ENCODE measurements around the gene ARPC1A. TPM values are rescaled to one million over a fixed set of nuclear protein-coding genes. Genes with fewer than 3 reads are reported as not detected.
"Not testable (repeated sequence)": the region's sequence is repeated elsewhere in the genome, so short reads cannot be mapped to it uniquely, and the experiment has no call there.

Gene ARPC1A
- polyA plus RNA-seq, 4 donors, result 105 to 116 (median 107) TPM

DNA sequence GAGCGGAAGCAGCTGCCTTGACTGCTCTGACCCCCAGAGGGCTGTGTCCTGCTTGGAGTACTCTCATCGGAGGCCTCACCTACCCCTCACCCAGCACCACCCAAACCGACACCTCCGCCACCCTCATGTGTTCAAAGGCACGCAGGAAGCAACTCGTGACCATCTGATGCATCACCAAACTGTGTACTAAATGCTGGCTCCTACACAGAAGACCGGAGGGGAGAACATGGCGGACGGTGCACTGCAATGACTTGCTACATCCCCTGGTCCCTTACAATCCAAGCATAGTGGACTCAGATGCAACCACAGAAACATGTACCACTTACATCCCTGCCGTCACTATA lies 79.3 kb downstream of the ARPC1A start:
- DNase-seq (ENCODE audit: low read depth in 4 of 4, low spot score in 2 of 4), result no peak

DNA sequence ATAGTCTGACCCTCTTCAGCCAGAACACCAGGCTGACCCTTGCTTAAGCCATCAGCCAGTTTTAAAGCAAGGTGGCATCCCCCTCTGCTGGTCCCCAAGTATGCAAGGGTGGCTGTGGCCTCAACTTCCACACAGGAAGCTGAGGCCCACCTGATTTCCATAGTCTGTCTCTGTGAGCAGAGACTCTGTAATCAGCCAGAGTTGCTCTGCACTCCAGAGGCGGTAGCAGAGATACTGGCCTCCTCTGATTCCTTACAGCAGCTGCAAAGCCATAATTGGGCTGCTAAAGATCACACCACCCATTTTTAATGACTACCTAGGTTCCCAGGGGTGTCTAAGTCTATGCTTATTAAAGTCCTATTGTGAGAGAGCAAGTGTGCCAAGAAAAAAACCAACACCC lies 80.9 kb downstream of the ARPC1A start:
- DNase-seq (ENCODE audit: low read depth in 4 of 4, low spot score in 2 of 4), result no peak

GRCh38 chr7:99407872-99408378 lies 82.2 kb downstream of the ARPC1A start:
- DNase-seq (ENCODE audit: low read depth in 4 of 4, low spot score in 2 of 4), result no peak

DNA sequence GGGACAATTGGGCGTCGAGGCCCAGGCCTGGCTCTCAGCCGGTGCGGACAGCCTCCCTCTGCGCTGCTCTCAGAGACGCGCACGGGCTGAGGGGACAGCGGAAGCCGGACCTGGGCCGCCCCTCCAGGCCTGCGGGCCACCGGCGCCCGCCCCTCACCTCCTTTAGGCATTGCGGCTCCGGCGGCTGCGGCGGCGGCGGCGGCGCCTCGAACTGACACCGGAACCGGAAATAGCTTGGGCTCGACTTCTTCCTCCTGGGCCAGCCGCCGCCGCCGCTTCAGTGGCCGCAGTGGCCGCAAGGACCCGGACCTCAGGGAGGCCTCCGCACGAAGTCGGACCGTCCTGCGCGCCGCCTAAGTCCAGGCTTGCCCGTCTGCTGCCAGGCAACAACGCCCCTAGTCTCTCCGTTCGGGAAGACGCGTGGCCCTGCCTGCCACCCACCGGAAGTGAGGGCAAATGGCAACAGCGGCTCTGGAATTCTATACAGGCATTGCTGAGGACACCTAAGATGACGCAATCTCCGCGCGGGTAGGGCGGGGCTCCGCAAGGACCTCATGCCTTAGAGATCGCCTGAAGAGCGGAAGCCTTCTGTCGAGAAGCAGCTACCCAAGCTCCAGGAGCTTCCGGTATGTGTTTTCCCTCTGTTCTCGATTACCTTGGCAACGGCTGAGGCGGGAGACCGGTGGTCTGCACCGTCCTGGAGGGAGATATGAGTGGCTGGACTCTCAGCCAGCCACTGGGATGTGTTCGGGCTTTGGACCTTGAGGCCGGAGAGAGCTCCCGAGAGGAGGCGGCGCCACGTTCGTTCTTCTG lies 82.9 kb downstream of the ARPC1A start, which contains the start of the genes BUD31 and PDAP1:
BUD31 (plus strand) TSS at position 591 of the 813 bp plus-strand sequence. CDS start 2,124 bp downstream, outside the sequence.
PDAP1 (minus strand) TSS at position 219 of the 813 bp plus-strand sequence; CDS start at position 170, 49 bp downstream.
- peak; percentile 87 to 97 (median 95) for DNase-seq (ENCODE audit: low read depth in 4 of 4, low spot score in 2 of 4)

GRCh38 chr7:99409192-99409572 lies 83.5 kb downstream of the ARPC1A start:
- no peak for DNase-seq (ENCODE audit: low read depth in 4 of 4, low spot score in 2 of 4)

GRCh38 chr7:99409806-99410205 lies 84.1 kb downstream of the ARPC1A start:
- DNase-seq (ENCODE audit: low read depth in 4 of 4, low spot score in 2 of 4), result no peak

DNA sequence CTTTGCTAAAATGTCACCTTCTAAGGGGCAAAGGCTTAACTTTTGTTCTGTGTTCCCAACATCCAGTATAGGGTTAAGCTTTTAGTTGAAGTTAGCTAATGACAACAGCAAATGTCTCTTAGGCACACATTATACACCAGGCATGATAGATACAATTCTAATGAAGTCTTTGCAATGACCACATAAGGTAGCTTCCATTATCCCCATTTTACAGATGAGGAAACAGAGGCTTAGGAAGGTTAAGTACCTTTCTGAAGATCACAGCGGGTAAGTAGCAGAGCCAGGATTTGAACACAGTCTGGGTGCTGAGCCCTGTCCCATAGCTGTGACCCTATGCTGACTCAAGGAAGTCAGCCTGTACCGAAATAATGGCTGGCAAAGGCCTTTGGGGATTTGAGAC lies 84.9 kb downstream of the ARPC1A start:
- DNase-seq (ENCODE audit: low read depth in 4 of 4, low spot score in 2 of 4), result no peak

- not testable (repeated sequence) for DNase-seq (ENCODE audit: low read depth in 4 of 4, low spot score in 2 of 4)
These were observed 89.9 kb downstream of the ARPC1A start for GRCh38 chr7:99415513-99416127.

Other genes with a start within 250 kb of the ARPC1A start
- gene SMURF1, start 181.8 kb upstream of the ARPC1A start, polyA plus RNA-seq (ENCODE audit: insufficient read length in 4 of 4), result 10 to 100 TPM; 13.7 to 19.4 (median 17.3) TPM
- not detected for gene KPNA7, start 117.8 kb upstream of the ARPC1A start, polyA plus RNA-seq (ENCODE audit: insufficient read length in 4 of 4)
- gene MYH16, start 53.1 kb upstream of the ARPC1A start, polyA plus RNA-seq (ENCODE audit: insufficient read length in 4 of 4), result under 1 TPM in 3 of 4 donors, not detected in 1; 0.17 to 0.33 (median 0.21) TPM
- gene ARPC1B, start 48.8 kb downstream of the ARPC1A start, polyA plus RNA-seq (ENCODE audit: insufficient read length in 4 of 4), result 10 to 100 TPM; 28.1 to 43.0 (median 35.5) TPM
- gene PDAP1, start 82.7 kb downstream of the ARPC1A start, polyA plus RNA-seq (ENCODE audit: insufficient read length in 4 of 4), result 100 to 1,000 TPM; 145 to 161 (median 149) TPM
- 100 to 1,000 TPM; 102 to 120 (median 108) TPM for gene BUD31, start 83.1 kb downstream of the ARPC1A start, polyA plus RNA-seq (ENCODE audit: insufficient read length in 4 of 4)
- 1 to 10 TPM; 4.2 to 5.4 (median 4.9) TPM for gene PTCD1, start 112.9 kb downstream of the ARPC1A start, polyA plus RNA-seq (ENCODE audit: insufficient read length in 4 of 4)
- 10 to 100 TPM; 23.0 to 47.7 (median 36.0) TPM for gene CPSF4, start 113.0 kb downstream of the ARPC1A start, polyA plus RNA-seq (ENCODE audit: insufficient read length in 4 of 4)
- 100 to 1,000 TPM; 380 to 500 (median 431) TPM for gene ATP5MF, start 140.3 kb downstream of the ARPC1A start, polyA plus RNA-seq (ENCODE audit: insufficient read length in 4 of 4)
- gene ZNF789, start 147.0 kb downstream of the ARPC1A start, polyA plus RNA-seq (ENCODE audit: insufficient read length in 4 of 4), result 10 to 100 TPM; 18.8 to 68.8 (median 36.4) TPM
- gene ZNF394, start 174.4 kb downstream of the ARPC1A start, polyA plus RNA-seq (ENCODE audit: insufficient read length in 4 of 4), result 10 to 100 TPM; 13.5 to 20.8 (median 16.1) TPM
- 10 to 100 TPM; 14.8 to 16.7 (median 16.1) TPM for gene ZKSCAN5, start 178.8 kb downstream of the ARPC1A start, polyA plus RNA-seq (ENCODE audit: insufficient read length in 4 of 4)
- gene FAM200A, start 226.2 kb downstream of the ARPC1A start, polyA plus RNA-seq (ENCODE audit: insufficient read length in 4 of 4), result 10 to 100 TPM; 13.3 to 16.9 (median 15.6) TPM
- 100 to 1,000 TPM in 1 of 4 donors, 10 to 100 TPM in 3; 65.7 to 112 (median 83.5) TPM for gene ZNF655, start 232.7 kb downstream of the ARPC1A start, polyA plus RNA-seq (ENCODE audit: insufficient read length in 4 of 4)

Data from left renal cortex interstitium (tissue), 4 donors.